Activated CD8-positive, alpha-beta T cell treated with anti-CD3 and anti-CD28 coated beads for 36 hours (primary cell): ENCODE results near the gene ELP1. TPM values are rescaled to one million over a fixed set of nuclear protein-coding genes. Genes with fewer than 3 reads are reported as not detected.

Experiments used
- ATAC-seq: fragments of 200-7000 bp; cut with Tn5 transposase; one replicate; pipeline ENCODE4 v1.10.0; 2021; ENCODE audit warnings: mild to moderate bottlenecking, moderate library complexity
- CTCF ChIA-PET: fragments of 350-600 bp; sonication (Branson Sonifier 250); formaldehyde crosslinking; loops from one replicate; lab custom pipeline; 2021; ENCODE audit warnings: antibody characterized with exemption; lab: Charles Lee
- POLR2A ChIA-PET: fragments of 350-600 bp; sonication (Branson Sonifier 250); formaldehyde crosslinking; loops from one replicate; lab custom pipeline; 2021; ENCODE audit warnings: antibody characterized with exemption; lab: Charles Lee
- DNase-seq: peaks from one replicate; pipeline ENCODE4 v3.0.0-alpha.2; 2020
- H3K27ac Mint-ChIP-seq: one replicate; pipeline ENCODE4 v1.8.0; 2021; ENCODE audit warnings: mild to moderate bottlenecking, mixed read lengths
- H3K27me3 Mint-ChIP-seq: one replicate; pipeline ENCODE4 v1.8.0; 2021; ENCODE audit warnings: mixed read lengths
- H3K36me3 Mint-ChIP-seq: one replicate; pipeline ENCODE4 v1.8.0; 2021; ENCODE audit warnings: low read depth, mixed read lengths
- H3K4me1 Mint-ChIP-seq: one replicate; pipeline ENCODE4 v1.8.0; 2021; ENCODE audit warnings: low read depth, mixed read lengths
- H3K4me3 Mint-ChIP-seq: one replicate; pipeline ENCODE4 v1.8.0; 2021; ENCODE audit warnings: mild to moderate bottlenecking, moderate library complexity, mixed read lengths
- H3K9me3 Mint-ChIP-seq: one replicate; pipeline ENCODE4 v1.8.0; 2021; ENCODE audit warnings: mixed read lengths
- intact Hi-C: fragments of 100-400 bp; cut with micrococcal nuclease; formaldehyde crosslinking; loops from one replicate; pipeline ENCODE4 v1.10.0; 2022
- total RNA-seq, 2 experiments: library from RNA; stranded (reverse); gene quantifications; one replicate each; pipeline ENCODE4 v1.2.3, GENCODE V29; 2021
- TF ChIP-seq, protein P1 (sequence below): fragments of 200-600 bp; IDR thresholded peaks from one replicate; pipeline ENCODE4 v1.8.0; 2022; ENCODE audit warnings: antibody characterized with exemption, mild to moderate bottlenecking

ELP1 gene
- total RNA-seq, 2 experiments from 2014 or later, result 25.9 to 28.7 TPM

DNA sequence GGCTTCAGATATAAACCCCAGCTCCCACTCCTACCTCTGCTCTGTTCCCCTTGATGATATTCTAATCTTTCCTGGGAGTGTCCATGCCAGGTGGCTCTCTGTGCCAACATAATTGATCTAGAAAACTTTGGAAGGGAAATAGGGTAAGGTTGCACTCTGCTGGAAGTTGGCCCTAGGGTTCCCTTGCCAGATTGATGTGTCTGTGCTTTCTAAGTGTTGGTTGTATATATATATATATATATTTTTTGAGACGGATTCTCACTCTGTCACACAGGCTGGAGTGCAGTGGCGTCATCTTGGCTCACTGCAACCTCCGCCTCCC is 101.8 kb downstream of the ELP1 start:
- no peaks in the 10 kb centered on the region for H3K4me1 Mint-ChIP-seq
- ChIA-PET POLR2A (no interaction called here), CTCF (no interaction called here)
- H3K27me3 Mint-ChIP-seq, result peaks cover 1% of the 10 kb centered on the region
- TF ChIP-seq, protein P1, sequence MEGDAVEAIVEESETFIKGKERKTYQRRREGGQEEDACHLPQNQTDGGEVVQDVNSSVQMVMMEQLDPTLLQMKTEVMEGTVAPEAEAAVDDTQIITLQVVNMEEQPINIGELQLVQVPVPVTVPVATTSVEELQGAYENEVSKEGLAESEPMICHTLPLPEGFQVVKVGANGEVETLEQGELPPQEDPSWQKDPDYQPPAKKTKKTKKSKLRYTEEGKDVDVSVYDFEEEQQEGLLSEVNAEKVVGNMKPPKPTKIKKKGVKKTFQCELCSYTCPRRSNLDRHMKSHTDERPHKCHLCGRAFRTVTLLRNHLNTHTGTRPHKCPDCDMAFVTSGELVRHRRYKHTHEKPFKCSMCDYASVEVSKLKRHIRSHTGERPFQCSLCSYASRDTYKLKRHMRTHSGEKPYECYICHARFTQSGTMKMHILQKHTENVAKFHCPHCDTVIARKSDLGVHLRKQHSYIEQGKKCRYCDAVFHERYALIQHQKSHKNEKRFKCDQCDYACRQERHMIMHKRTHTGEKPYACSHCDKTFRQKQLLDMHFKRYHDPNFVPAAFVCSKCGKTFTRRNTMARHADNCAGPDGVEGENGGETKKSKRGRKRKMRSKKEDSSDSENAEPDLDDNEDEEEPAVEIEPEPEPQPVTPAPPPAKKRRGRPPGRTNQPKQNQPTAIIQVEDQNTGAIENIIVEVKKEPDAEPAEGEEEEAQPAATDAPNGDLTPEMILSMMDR, result no peak
- intact Hi-C loops, result no loop called here
- ATAC-seq, result no peak
- H3K4me3 Mint-ChIP-seq, result no peak overlapping the region
- no peaks in the 10 kb centered on the region for H3K9me3 Mint-ChIP-seq
- no peaks in the 10 kb centered on the region for H3K36me3 Mint-ChIP-seq
- H3K27ac Mint-ChIP-seq, result no peak overlapping the region
- no peak for DNase-seq

DNA sequence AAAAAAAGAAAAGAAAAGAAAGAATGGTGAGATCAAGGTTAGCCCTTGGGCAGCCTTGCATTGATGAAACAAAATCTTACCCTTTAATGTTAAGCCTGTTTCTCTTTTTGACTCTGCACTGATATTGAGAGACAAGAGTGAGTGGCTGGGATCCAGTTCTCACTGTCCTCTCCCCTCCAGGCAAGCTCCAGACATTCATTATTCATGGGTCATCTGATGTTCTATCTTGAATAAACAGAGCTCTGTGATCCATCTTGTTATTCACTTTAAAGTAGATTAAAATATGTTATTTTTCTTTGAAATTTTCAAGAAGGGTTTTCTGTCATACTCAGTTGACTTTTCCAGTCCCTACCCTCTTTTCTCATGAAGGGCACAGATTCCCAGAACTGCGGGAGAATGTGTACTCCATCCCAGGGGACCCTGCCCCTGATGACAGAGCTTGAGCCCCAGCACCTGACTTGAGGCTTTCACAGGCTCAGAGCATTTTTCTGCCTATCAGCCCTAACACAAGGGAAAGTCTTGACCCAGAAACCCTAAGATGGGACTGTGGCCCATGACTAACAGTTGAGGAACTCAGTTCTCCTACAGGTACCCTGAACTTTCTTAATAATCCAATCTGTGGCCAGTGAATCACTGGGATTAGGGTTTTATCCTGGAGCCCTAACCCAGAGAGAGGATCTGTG is 102.3 kb downstream of the ELP1 start:
- Mint-ChIP-seq H3K27me3 (peaks cover 1% of the 10 kb centered on the region), H3K36me3 (no peaks in the 10 kb centered on the region), H3K4me1 (no peaks in the 10 kb centered on the region), H3K27ac (no peak overlapping the region), H3K9me3 (no peaks in the 10 kb centered on the region), H3K4me3 (no peak overlapping the region)
- ATAC-seq (no peak), DNase-seq (no peak)
- ChIA-PET POLR2A (no interaction called here), CTCF (no interaction called here)
- TF ChIP-seq, protein P1, result no peak
- intact Hi-C loops, result no loop called here

DNA sequence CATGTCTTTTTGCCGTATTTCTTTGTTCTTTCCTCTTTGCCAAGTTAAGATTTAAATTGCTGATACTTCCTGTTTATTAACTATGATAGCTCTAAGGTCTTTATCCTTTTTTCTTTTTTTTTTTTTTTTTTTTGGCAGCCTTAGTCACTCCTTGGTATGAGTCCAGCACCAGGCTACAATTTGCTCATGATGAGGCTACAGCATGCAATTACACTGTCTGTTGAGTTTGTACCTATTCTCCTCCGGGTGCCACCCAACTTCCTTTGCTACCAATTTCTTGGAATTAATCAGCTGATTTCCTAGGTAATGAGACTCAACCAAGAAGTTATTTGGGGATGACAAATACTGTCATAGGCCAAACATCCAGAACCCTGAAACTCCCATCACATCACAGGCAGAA is 103.7 kb downstream of the ELP1 start:
- no peak overlapping the region for H3K4me3 Mint-ChIP-seq
- ChIA-PET POLR2A (interaction anchor here (0.6 kb wide), 1 partner anchor 97 kb away, joined by 3 read pairs; no protein-coding TSS in a partner anchor), CTCF (no interaction called here)
- H3K36me3 Mint-ChIP-seq, result no peaks in the 10 kb centered on the region
- H3K9me3 Mint-ChIP-seq, result no peaks in the 10 kb centered on the region
- DNase-seq, result no peak
- intact Hi-C loops, result no loop called here
- no peak overlapping the region for H3K27ac Mint-ChIP-seq
- peaks cover 1% of the 10 kb centered on the region for H3K27me3 Mint-ChIP-seq
- no peaks in the 10 kb centered on the region for H3K4me1 Mint-ChIP-seq
- no peak for ATAC-seq
- TF ChIP-seq, protein P1, result no peak

DNA sequence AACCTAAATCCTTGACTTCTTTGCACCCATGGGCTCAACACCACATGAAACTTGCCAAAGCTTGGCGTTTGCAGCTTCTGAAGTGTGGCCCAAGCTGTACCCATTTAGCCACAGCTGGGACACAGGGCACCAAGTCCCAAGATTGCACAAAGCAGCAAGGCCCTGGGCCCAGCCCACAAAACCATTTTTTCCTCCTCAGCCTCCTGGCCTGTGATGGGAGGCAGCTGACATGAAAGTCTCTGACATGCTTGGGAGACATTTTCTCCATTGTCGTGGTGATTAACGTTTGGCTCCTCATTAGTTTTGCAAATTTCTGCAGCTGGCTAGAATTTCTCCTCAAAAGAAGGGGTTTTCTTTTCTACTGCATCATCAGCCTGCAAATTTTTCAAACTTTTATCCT is 110.1 kb downstream of the ELP1 start:
- intact Hi-C loops, result no loop called here
- DNase-seq, result no peak
- peaks cover 3% of the 10 kb centered on the region for H3K36me3 Mint-ChIP-seq
- peaks cover 1% of the 10 kb centered on the region for H3K27me3 Mint-ChIP-seq
- ChIA-PET POLR2A (no interaction called here), CTCF (no interaction called here)
- no peak for ATAC-seq
- no peaks in the 10 kb centered on the region for H3K4me1 Mint-ChIP-seq
- no peak overlapping the region for H3K4me3 Mint-ChIP-seq
- TF ChIP-seq, protein P1, result no peak
- no peak overlapping the region for H3K27ac Mint-ChIP-seq
- H3K9me3 Mint-ChIP-seq, result peaks cover 9% of the 10 kb centered on the region

Other genes starting within 250 kb of the ELP1 start
- gene ACTL7B, start 78.1 kb downstream of the ELP1 start, total RNA-seq, result not detected
- gene ACTL7A, start 71.9 kb downstream of the ELP1 start, total RNA-seq, result not detected
- gene ABITRAM, start 276 bp upstream of the ELP1 start, total RNA-seq, result 1 to 10 TPM; 7.9 to 8.9 TPM
- gene CTNNAL1, start 79.4 kb upstream of the ELP1 start, total RNA-seq, result 10 to 100 TPM; 24.1 to 26.0 TPM
- gene TMEM245, start 185.8 kb upstream of the ELP1 start, total RNA-seq, result 10 to 100 TPM; 23.3 to 26.7 TPM
- not detected for gene FRRS1L, start 233.1 kb upstream of the ELP1 start, total RNA-seq